Measurements from ENCODE around the gene PHF21A.

PHF21A gene

DNA sequence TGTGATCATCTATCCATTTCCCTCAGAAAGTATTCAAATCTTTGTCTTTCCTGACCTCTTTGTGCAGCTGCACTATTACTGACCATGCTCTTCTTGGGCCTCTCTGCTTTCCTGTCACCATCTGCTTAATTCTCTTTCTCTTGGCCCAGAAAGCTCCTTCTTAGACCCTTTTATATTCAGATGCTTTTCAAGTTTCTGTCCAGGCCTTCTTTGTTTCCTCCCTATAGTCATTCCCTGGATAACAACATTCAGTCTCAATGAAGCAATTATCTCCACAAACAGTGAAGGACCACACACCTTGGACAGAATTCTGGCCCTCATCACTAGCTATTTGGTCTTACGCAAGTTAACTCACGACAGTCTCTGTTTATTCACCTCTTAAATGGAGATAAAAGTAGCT lies 109.1 kb downstream of the PHF21A start:
- H3K36me3 ChIP-seq (ENCODE audit: low read depth) = no peaks in the 10 kb centered on the region
- H3K27me3 ChIP-seq (ENCODE audit: insufficient read depth, poor library complexity, severe bottlenecking) = no peaks in the 10 kb centered on the region
- H3K9me3 ChIP-seq (ENCODE audit: severe bottlenecking) = no peaks in the 10 kb centered on the region
- H3K4me1 ChIP-seq (ENCODE audit: insufficient read depth, poor library complexity, severe bottlenecking) = no peaks in the 10 kb centered on the region
- ATAC-seq (ENCODE audit: low read depth) (no peak), DNase-seq (ENCODE audit: low spot score) (no peak)
- no peak overlapping the region for H3K27ac ChIP-seq (ENCODE audit: poor library complexity, severe bottlenecking)
- H3K4me3 ChIP-seq (ENCODE audit: severe bottlenecking) = no peak overlapping the region
- TF ChIP-seq, protein P1, sequence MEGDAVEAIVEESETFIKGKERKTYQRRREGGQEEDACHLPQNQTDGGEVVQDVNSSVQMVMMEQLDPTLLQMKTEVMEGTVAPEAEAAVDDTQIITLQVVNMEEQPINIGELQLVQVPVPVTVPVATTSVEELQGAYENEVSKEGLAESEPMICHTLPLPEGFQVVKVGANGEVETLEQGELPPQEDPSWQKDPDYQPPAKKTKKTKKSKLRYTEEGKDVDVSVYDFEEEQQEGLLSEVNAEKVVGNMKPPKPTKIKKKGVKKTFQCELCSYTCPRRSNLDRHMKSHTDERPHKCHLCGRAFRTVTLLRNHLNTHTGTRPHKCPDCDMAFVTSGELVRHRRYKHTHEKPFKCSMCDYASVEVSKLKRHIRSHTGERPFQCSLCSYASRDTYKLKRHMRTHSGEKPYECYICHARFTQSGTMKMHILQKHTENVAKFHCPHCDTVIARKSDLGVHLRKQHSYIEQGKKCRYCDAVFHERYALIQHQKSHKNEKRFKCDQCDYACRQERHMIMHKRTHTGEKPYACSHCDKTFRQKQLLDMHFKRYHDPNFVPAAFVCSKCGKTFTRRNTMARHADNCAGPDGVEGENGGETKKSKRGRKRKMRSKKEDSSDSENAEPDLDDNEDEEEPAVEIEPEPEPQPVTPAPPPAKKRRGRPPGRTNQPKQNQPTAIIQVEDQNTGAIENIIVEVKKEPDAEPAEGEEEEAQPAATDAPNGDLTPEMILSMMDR (IDR thresholded peaks at IDR 0.05; ENCODE audit: poor library complexity, severe bottlenecking) = no peak

DNA sequence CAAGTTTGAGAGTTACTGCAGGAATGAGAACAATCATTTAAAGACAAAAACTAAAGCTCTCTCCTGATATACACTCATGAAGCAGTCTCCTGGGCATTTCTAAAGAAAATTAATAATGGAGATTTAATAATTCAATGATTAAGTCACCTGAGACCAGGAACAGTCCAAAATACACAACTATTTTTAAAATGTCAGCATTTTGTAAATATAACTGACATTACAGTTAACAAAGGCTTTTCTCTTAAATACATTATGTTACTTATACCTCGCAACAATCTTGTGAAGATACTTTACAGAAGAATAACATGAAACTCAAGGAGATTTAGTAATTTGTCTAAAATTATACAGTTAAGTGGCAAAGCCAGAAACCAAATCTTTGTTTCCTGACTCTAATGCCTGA lies 111.2 kb downstream of the PHF21A start:
- ATAC-seq (ENCODE audit: low read depth) (no peak), DNase-seq (ENCODE audit: low spot score) (no peak)
- H3K27me3 ChIP-seq (ENCODE audit: insufficient read depth, poor library complexity, severe bottlenecking) = no peaks in the 10 kb centered on the region

DNA sequence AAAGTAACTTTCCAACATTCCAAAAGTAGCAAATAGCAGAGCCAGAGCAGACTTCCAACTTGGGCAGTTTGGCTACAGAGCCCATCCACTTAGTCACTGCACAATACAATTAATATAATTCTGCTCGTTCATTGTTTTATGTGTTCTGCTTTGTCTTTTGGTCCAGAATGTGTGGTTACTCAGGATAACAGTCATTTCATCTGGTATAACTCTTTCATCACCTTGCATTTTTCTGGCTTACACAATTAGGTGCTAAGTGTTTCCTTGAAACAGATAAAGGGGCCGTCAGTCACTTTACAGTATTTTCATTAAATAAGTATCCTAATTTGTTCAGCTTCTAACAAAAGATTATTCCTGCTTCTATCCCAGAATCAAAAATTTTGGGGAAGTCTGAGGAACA lies 111.6 kb downstream of the PHF21A start:
- Histone ChIP-seq H3K27me3 (ENCODE audit: insufficient read depth, poor library complexity, severe bottlenecking) (no peaks in the 10 kb centered on the region), H3K36me3 (ENCODE audit: low read depth) (no peaks in the 10 kb centered on the region), H3K27ac (ENCODE audit: poor library complexity, severe bottlenecking) (no peak overlapping the region), H3K4me1 (ENCODE audit: insufficient read depth, poor library complexity, severe bottlenecking) (no peaks in the 10 kb centered on the region), H3K4me3 (ENCODE audit: severe bottlenecking) (no peak overlapping the region), H3K9me3 (ENCODE audit: severe bottlenecking) (no peaks in the 10 kb centered on the region)
- ATAC-seq (ENCODE audit: low read depth) (no peak), DNase-seq (ENCODE audit: low spot score) (no peak)
- TF ChIP-seq, protein P1 (IDR thresholded peaks at IDR 0.05; ENCODE audit: poor library complexity, severe bottlenecking) = no peak

More for the DNA sequence above, 111.2 kb downstream of the PHF21A start:
- Histone ChIP-seq H3K9me3 (ENCODE audit: severe bottlenecking) (no peaks in the 10 kb centered on the region), H3K4me1 (ENCODE audit: insufficient read depth, poor library complexity, severe bottlenecking) (no peaks in the 10 kb centered on the region), H3K4me3 (ENCODE audit: severe bottlenecking) (no peak overlapping the region), H3K27ac (ENCODE audit: poor library complexity, severe bottlenecking) (no peak overlapping the region), H3K36me3 (ENCODE audit: low read depth) (no peaks in the 10 kb centered on the region)
- TF ChIP-seq, protein P1 (IDR thresholded peaks at IDR 0.05; ENCODE audit: poor library complexity, severe bottlenecking) = no peak

DNA sequence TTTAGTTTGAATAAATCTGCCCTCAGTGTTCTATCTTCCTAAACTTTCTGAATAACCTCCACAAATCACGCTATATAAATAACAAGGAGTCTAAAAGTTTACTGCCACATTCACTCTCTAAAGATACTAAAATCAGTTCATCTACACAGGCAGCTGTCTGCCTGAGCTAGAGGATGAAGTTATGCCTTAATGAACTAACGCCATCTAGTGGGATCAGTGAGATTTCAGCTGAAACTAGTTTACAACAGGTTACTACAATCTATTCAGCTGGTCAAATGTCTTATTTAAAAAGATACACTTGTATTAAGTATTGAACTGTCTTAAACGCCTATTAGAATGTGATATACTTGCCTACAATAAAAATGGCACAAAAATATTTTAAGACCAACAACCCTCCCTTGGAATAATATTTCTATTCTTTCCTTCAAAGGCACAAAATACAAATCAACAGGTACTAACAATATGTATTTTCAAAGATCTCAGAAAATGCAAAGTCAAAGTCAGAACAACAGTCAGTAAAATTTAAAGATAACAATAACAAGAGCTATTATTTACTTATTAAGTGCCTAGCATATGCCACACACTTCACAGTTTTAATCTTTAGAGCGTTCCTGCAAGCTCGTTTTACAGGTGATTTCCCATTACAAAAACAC lies 114.7 kb downstream of the PHF21A start:
- DNase-seq (ENCODE audit: low spot score) (no peak), ATAC-seq (ENCODE audit: low read depth) (peak; percentile 82)
- TF ChIP-seq, protein P1 (IDR thresholded peaks at IDR 0.05; ENCODE audit: poor library complexity, severe bottlenecking) = peak; percentile 94
- Histone ChIP-seq H3K4me3 (ENCODE audit: severe bottlenecking) (no peak overlapping the region), H3K27ac (ENCODE audit: poor library complexity, severe bottlenecking) (no peak overlapping the region), H3K9me3 (ENCODE audit: severe bottlenecking) (no peaks in the 10 kb centered on the region), H3K27me3 (ENCODE audit: insufficient read depth, poor library complexity, severe bottlenecking) (no peaks in the 10 kb centered on the region), H3K4me1 (ENCODE audit: insufficient read depth, poor library complexity, severe bottlenecking) (no peaks in the 10 kb centered on the region), H3K36me3 (ENCODE audit: low read depth) (no peaks in the 10 kb centered on the region)

DNA sequence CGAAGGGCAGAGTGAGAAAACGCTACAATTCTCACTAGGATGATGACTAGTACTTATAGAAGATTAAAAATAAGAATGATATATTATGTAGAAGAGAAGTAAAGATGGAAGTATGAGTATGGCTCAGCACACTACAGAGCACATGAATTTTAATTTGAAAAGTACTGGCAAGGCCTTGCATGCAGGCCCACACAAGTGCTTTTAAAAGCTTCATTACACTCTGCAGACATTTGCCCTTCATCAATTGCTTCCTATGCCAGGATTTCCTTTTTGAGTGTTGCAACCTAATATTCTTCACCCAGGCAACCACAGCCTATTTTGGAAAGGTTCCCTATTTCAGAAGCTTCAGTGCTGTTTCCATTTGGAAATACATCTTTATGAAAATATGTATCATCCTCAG lies 117.7 kb downstream of the PHF21A start:
- ATAC-seq (ENCODE audit: low read depth) (no peak), DNase-seq (ENCODE audit: low spot score) (no peak)
- H3K4me3 ChIP-seq (ENCODE audit: severe bottlenecking) = no peak overlapping the region
- H3K36me3 ChIP-seq (ENCODE audit: low read depth) = no peaks in the 10 kb centered on the region
- no peak overlapping the region for H3K27ac ChIP-seq (ENCODE audit: poor library complexity, severe bottlenecking)
- TF ChIP-seq, protein P1 (IDR thresholded peaks at IDR 0.05; ENCODE audit: poor library complexity, severe bottlenecking) = no peak
- H3K27me3 ChIP-seq (ENCODE audit: insufficient read depth, poor library complexity, severe bottlenecking) = no peaks in the 10 kb centered on the region
- H3K9me3 ChIP-seq (ENCODE audit: severe bottlenecking) = no peaks in the 10 kb centered on the region
- H3K4me1 ChIP-seq (ENCODE audit: insufficient read depth, poor library complexity, severe bottlenecking) = no peaks in the 10 kb centered on the region

Measured in RWPE2 (cell line).